ENCODE measurements around the gene INSYN1.

- TF ChIP-seq RAD21 (conservative IDR thresholded peaks at IDR 0.05) (no peak), EZH2 (IDR thresholded peaks at IDR 0.05; ENCODE audit: borderline replicate concordance, insufficient read depth, low read length, poor library complexity, severe bottlenecking) (no peak), CTCF (IDR thresholded peaks at IDR 0.05; ENCODE audit: poor library complexity, severe bottlenecking) (no peak), TAF1 (IDR thresholded peaks at IDR 0.05; ENCODE audit: low read depth) (no peak), POLR2AphosphoS5 (IDR thresholded peaks at IDR 0.05) (no peak), EP300 (conservative IDR thresholded peaks at IDR 0.05; ENCODE audit: poor library complexity, severe bottlenecking) (no peak), REST (IDR thresholded peaks at IDR 0.05; ENCODE audit: borderline replicate concordance) (no peak), SMC3 (conservative IDR thresholded peaks at IDR 0.05; ENCODE audit: poor library complexity) (no peak)
Measured at GRCh38 chr15:73756390-73756789, 3.2 kb upstream of the INSYN1 start.

Data from neural cell (in vitro differentiated cells).